Measurements from ENCODE around the gene WDR45B.
A peak's percentile ranks its signal among the peaks of the same experiment; 100 is the strongest.

WDR45B gene

GRCh38 chr17:82596837-82597672, 51.2 kb downstream of the WDR45B start:
- Histone ChIP-seq H3K79me2 (ENCODE audit: insufficient read depth, low read length) (no peaks in the 10 kb centered on the region), H3K9me3 (ENCODE audit: low read length) (no peaks in the 10 kb centered on the region), H3K4me2 (ENCODE audit: low read length) (no peak overlapping the region), H3K4me1 (ENCODE audit: insufficient read depth, low read length, severe bottlenecking) (peaks cover 62% of the 10 kb centered on the region), H3K27me3 (ENCODE audit: insufficient read depth, low read length) (no peaks in the 10 kb centered on the region), H3K9me2 (ENCODE audit: low read depth, low read length) (no peaks in the 10 kb centered on the region), H3K27ac (ENCODE audit: low read depth, low read length, poor library complexity, severe bottlenecking) (peak overlapping the region; percentile 84), H3K4me3 (ENCODE audit: low read depth, low read length, poor library complexity, severe bottlenecking) (no peak overlapping the region), H2AFZ (ENCODE audit: low read length) (no peak overlapping the region), H3F3A (ENCODE audit: insufficient read depth, low read length) (peaks cover 3% of the 10 kb centered on the region; the same call in 1 of the 2 replicates), H4K20me1 (ENCODE audit: insufficient read depth, low read length) (no peaks in the 10 kb centered on the region), H3K36me3 (ENCODE audit: insufficient read depth, low read length) (peaks cover 87% of the 10 kb centered on the region), H3K9ac (ENCODE audit: low read length) (no peak overlapping the region)
- TF ChIP-seq EZH2 (IDR thresholded peaks at IDR 0.05; ENCODE audit: borderline replicate concordance, low read length) (no peak), CTCF (IDR thresholded peaks at IDR 0.05; ENCODE audit: low read length) (no peak)

GRCh38 chr17:82596296-82596695, 51.9 kb downstream of the WDR45B start:
- Histone ChIP-seq H3K27ac (ENCODE audit: low read depth, low read length, poor library complexity, severe bottlenecking) (peak overlapping the region; percentile 84), H3F3A (ENCODE audit: insufficient read depth, low read length) (peaks cover 3% of the 10 kb centered on the region; the same call in 1 of the 2 replicates), H3K27me3 (ENCODE audit: insufficient read depth, low read length) (no peaks in the 10 kb centered on the region), H3K36me3 (ENCODE audit: insufficient read depth, low read length) (peaks cover 84% of the 10 kb centered on the region), H3K9me2 (ENCODE audit: low read depth, low read length) (no peaks in the 10 kb centered on the region), H3K4me3 (ENCODE audit: low read depth, low read length, poor library complexity, severe bottlenecking) (no peak overlapping the region), H3K4me1 (ENCODE audit: insufficient read depth, low read length, severe bottlenecking) (peaks cover 69% of the 10 kb centered on the region), H4K20me1 (ENCODE audit: insufficient read depth, low read length) (no peaks in the 10 kb centered on the region), H3K4me2 (ENCODE audit: low read length) (no peak overlapping the region), H3K79me2 (ENCODE audit: insufficient read depth, low read length) (no peaks in the 10 kb centered on the region), H3K9me3 (ENCODE audit: low read length) (no peaks in the 10 kb centered on the region), H2AFZ (ENCODE audit: low read length) (no peak overlapping the region), H3K9ac (ENCODE audit: low read length) (no peak overlapping the region)
- TF ChIP-seq EZH2 (IDR thresholded peaks at IDR 0.05; ENCODE audit: borderline replicate concordance, low read length) (no peak), CTCF (IDR thresholded peaks at IDR 0.05; ENCODE audit: low read length) (no peak)

- H4K20me1 ChIP-seq (ENCODE audit: insufficient read depth, low read length) = no peaks in the 10 kb centered on the region
- H3K27ac ChIP-seq (ENCODE audit: low read depth, low read length, poor library complexity, severe bottlenecking) = peak overlapping the region; percentile 84
- H3K4me3 ChIP-seq (ENCODE audit: low read depth, low read length, poor library complexity, severe bottlenecking) = no peak overlapping the region
- peaks cover 3% of the 10 kb centered on the region; the same call in 1 of the 2 replicates for H3F3A ChIP-seq (ENCODE audit: insufficient read depth, low read length)
- H3K9me3 ChIP-seq (ENCODE audit: low read length) = no peaks in the 10 kb centered on the region
- H3K9ac ChIP-seq (ENCODE audit: low read length) = no peak overlapping the region
- no peaks in the 10 kb centered on the region for H3K9me2 ChIP-seq (ENCODE audit: low read depth, low read length)
- no peaks in the 10 kb centered on the region for H3K79me2 ChIP-seq (ENCODE audit: insufficient read depth, low read length)
- peaks cover 84% of the 10 kb centered on the region for H3K36me3 ChIP-seq (ENCODE audit: insufficient read depth, low read length)
- H3K27me3 ChIP-seq (ENCODE audit: insufficient read depth, low read length) = no peaks in the 10 kb centered on the region
- H3K4me1 ChIP-seq (ENCODE audit: insufficient read depth, low read length, severe bottlenecking) = peaks cover 73% of the 10 kb centered on the region
- H2AFZ ChIP-seq (ENCODE audit: low read length) = no peak overlapping the region
- no peak overlapping the region; the same call in 1 of the 2 replicates for H3K4me2 ChIP-seq (ENCODE audit: low read length)
- TF ChIP-seq EZH2 (IDR thresholded peaks at IDR 0.05; ENCODE audit: borderline replicate concordance, low read length) (no peak), CTCF (IDR thresholded peaks at IDR 0.05; ENCODE audit: low read length) (no peak)
Observed at GRCh38 chr17:82595893-82596292, 52.4 kb downstream of the WDR45B start.

All from OCI-LY1 (cell line).